GM21390 (cell line): ENCODE measurements around the gene ADARB1.

ENCODE experiments used
- ATAC-seq: cut with Tn5 transposase; IDR thresholded peaks from one replicate; pipeline ENCODE4 v1.9.1; 2021; ENCODE audit not compliant: unreplicated experiment

The ADARB1 gene

GRCh38 chr21:45163413-45164123, 89.2 kb downstream of the ADARB1 start:
- ATAC-seq: no peak

DNA sequence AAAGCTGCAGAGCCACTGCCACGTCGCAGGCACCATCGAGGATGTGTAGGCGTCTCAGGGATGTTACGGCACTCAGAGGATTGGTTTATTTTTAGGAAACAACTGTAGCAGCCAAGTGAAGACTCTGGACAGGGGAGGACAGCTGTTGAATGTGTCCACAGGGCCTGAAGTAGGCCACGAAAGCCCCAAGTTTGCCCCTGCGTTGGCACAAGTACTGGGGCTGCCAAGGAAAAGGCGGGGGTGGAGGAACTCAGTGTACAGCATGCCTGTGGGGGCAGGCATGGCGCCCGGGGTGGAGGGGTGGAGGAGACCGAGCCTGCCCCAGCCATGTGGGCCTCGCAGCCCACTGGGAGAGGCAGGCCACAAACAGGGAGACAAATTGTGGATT, 89.7 kb downstream of the ADARB1 start:
- ATAC-seq: no peak

GRCh38 chr21:45164838-45165237, 90.5 kb downstream of the ADARB1 start:
- no peak for ATAC-seq

DNA sequence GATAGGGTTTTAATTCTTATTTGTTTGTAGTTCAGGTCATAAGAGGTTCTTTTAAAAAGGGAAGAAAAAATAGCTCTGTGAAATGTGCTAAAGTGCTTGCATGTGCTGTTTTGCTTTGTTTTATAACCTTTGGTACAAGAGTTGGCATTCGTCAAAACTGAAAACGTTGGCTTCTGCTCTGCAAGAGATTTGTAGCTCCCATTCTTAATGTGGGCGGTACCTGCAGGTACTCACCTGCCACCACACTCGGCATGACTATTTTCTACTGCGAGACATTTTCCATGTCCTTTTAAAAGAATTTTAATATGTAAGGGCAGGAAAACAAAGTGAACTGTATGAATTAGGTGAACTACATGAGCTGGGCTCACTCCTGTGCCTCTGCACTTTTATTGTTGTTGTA, 92.6 kb downstream of the ADARB1 start:
- no peak for ATAC-seq

DNA sequence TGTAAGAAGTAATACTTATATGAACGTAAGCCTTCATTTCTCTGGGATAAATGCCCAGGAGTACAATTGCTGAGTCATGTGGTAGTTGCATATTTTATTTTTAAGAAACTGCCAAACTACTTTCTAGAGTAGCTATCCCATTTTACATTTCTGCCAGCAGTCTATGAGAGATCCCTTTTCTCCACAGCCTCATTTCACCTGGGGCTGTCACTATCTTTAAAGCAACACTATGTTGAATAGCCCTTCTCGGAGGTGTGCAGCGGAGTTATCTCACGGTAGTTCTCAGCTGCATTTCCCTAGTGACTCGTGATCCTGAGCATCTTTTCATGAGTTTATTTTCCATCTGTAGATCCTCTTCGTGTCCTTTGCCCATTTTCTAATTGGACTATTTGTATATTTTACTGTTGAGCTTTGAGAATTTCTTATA, 93.4 kb downstream of the ADARB1 start:
- no peak for ATAC-seq

DNA sequence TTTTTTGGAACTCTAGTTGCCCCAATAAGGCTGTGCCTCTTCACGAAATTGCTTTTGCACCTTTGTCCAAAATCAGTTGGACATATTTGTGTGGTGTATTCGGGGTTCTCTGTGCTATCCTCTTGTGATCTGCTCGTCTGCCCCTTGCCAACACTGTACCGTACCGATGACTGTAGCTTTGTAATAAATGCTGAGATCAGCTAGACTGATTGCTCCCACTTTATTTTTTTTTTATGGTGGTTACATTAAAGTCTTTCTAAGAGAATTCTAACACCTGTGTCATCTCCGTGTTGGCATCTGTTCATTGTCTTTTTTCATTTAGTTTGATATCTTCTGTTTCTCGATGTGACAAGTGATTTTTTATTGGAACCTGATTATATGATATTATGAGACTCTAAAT, 94.1 kb downstream of the ADARB1 start:
- ATAC-seq: no peak

DNA sequence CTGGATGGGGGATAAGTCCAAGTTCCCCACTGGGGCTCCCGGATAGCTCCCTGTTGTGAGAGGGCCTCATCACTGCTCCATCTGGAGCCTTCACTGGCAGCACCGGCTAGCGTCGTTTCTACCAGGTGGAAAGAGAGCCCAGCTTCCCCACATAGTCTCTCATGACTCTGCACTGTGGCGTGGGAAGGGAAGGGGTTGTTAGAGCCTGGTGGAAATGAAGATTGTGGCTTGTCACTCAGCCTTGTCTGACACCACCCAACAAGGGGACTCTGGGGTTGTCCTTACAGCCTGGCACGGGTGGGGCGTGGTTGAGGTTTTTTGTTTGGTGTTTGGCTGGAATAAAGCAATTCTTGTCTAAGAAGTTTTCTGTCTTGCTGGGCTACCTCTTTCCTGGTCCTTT, 94.6 kb downstream of the ADARB1 start:
- ATAC-seq: no peak

DNA sequence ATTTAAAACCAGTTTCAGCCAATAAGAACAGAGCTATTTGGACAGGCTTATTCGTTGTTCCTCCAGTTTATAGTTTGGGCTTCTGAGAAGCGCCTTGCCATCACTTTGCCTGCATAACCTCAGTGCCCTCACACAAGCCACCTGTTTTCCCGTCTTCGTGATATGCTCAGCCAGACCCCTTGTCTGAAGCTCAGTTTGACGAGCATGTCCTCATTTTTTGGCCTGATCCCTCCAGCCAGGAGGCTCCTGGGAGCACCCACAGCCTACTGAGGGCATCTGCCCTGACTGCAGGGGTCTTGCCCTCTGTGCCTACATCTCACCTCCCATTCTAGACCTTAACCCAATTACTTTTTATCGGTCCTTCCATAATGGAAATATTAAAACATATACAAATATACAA, 95.3 kb downstream of the ADARB1 start:
- no peak for ATAC-seq

DNA sequence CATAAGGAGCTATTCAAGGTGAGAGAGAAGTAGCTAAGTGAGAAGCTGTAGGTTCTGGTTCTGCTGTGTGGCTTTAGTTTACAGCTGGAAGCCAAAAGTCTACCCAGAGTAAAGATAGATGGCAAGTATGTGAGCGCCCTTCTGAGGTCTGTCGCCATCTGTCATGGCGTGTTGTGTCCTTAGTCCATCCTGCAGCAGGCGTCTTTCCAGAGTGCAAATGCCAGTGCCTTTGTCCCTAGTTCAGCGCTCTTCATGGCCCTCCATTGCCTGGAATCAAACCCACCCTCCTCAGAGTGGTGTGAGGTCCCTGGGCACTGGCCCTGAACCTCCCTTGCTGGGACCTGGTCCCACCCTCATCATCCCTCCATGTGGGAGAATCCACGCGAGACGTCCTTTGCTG, 96.6 kb downstream of the ADARB1 start:
- ATAC-seq: no peak

DNA sequence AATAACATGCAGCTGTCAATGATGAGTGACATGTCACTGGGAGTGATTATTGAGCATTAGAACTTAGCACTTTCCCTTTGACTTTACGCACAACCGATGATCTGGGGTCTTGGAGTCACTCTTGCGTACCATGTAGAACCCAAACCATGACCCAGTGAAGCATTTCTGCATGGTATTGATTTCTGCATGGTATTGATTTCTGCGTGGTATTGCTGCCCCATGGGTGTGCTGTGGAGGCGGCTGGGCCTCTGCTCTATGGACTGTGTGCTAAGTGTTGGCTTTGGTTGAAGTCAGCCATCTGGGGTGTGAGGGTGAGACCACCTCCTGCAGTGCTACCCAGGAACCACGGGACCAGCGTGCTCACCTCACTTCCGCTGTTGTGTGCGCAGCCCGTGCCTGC, 98.0 kb downstream of the ADARB1 start:
- ATAC-seq: no peak

GRCh38 chr21:45175326-45176095, 101.1 kb downstream of the ADARB1 start:
- no peak for ATAC-seq

- ATAC-seq: no peak
Measured at GRCh38 chr21:45176141-45176540, 101.8 kb downstream of the ADARB1 start.

DNA sequence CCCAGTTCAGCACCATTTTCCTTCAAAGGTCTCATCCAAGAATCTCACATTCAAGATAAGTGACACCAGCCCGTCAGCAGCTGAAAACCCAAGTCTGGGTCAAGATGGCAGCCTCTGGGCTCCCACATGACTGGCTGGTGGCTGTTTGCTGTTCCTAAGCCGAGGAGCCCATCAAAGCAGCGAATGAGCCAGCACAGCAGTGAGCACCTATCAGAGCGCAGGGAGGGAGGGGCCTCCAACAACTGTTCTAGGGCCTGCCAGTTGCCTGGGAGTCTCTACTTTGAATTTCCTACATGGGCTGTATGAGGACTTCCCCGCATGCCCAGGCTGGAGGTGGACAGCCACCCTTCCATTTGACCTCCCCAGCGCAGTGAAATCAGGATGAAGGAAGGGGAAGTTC, 102.7 kb downstream of the ADARB1 start:
- ATAC-seq: no peak

- no peak for ATAC-seq
Measured at GRCh38 chr21:45178070-45178608, 103.8 kb downstream of the ADARB1 start.

DNA sequence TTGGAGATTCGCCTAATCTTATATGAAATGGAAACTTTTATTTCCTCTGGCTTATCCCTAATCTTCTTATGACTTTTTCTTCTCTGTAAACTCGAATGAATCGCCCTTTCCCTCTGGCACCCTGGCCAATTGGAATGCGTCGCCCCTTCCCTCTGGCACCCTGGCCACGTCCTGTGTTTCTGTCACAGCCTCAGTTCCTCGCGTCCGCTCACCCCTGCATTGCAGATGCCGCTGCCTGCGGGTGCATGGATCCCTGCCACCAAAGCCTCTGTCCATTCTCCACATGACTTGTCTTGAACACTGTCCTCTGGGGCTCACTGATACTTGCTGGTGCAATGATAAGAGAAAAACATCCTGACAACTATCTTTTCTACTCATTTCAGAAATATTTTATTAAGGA, 104.6 kb downstream of the ADARB1 start:
- no peak for ATAC-seq

DNA sequence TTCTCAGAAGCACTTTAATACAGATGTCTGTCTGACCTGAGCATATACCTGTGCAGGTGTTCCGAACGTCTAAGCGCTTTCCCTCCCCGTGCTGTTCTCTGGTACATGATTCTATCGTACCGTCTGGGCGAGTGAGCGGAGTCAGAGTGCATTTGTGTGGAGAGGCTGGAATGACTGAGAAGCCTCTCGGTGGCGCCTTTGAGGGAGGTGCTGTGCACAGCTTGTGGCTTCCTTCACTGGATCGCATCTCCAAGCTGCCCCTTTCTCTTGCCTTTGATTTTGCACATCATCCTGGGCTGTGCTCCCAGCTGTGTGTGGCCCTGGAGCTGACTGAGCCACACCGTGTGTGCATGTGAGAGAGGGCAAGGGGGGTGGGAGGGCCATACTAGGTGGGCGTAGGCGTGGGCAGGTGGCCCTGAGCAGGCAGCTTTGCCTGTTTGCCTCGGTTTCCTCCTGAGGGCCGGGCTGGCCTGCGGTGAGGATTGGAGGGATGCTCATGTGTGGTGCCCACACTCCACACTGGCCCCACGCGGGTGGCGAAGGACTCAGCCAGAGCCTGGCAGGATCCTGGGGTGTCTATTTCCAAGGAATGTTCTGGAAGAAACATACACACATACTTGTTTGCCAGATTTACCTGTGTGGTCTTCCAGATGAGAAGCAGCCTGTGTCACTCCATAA, 105.3 kb downstream of the ADARB1 start:
- no peak for ATAC-seq

GRCh38 chr21:45180246-45180599, 105.8 kb downstream of the ADARB1 start:
- ATAC-seq: no peak

- ATAC-seq: no peak
Measured at GRCh38 chr21:45182958-45183357, 108.6 kb downstream of the ADARB1 start.

DNA sequence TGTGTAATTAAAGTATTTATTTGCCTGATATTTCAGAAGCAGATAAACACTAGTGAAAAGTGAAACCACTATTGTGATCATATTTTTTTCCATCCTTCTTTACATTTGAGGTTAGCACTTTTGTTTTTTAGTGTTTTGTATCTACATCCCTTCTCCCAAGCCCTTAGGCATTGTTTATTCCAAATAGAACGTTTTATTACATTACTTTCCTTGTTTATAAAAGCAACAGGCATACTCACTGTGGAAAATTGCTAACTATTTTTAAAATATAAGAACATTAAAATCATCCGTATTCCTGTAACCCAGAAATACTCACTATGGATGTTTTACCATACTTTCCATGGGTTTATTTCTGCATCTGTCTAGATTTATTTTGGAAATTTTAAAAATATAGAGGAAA, 109.5 kb downstream of the ADARB1 start:
- no peak for ATAC-seq

- ATAC-seq: no peak
Measured at GRCh38 chr21:45184869-45185268, 110.5 kb downstream of the ADARB1 start.

DNA sequence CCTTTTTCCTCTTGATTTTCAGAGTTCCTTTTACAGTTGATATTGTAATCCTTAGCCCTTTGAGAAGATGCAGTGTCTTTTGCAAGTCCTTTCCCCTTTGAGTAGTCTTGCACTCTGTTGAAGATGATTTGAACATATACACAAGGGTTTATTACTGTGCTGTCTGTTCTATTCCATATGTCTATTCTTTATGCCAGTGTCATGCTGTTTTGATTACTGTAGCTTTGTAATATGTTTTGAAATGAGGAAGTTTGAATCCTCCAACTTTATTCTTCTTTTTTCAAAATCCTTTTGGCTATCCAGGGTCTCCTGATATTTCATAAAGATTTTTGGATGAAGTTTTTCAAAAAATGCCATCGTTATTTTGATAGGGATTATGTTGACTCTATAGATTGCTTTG, 112.3 kb downstream of the ADARB1 start:
- ATAC-seq: no peak

- no peak for ATAC-seq
Measured at GRCh38 chr21:45187646-45188045, 113.3 kb downstream of the ADARB1 start.
